GM12878 (cell line): ENCODE measurements around the gene IMMP2L. TPM values are rescaled to one million over a fixed set of nuclear protein-coding genes. Genes with fewer than 3 reads are reported as not detected.

ENCODE experiments used
- ATAC-seq: fragments of 200-7000 bp; cut with Tn5 transposase; 3 replicates; pipeline ENCODE4 v1.9.1; 2020; ENCODE audit warnings: mild to moderate bottlenecking, moderate library complexity
- BruUV-seq: library from RNA; stranded (reverse); fragments of 400-500 nt; replicated peaks from 2 replicates; lab custom pipeline; 2021; lab: Mats Ljungman, UMichigan
- CTCF ChIA-PET: fragments of 300-600 bp; sonication (Branson Sonifier 250); formaldehyde crosslinking; extraction: SDS; loops from one replicate; lab custom pipeline; 2021; ENCODE audit warnings: inconsistent platforms; lab: Yijun Ruan, JAX
- POLR2A ChIA-PET: fragments of 350-600 bp; formaldehyde crosslinking; extraction: SDS; loops from one replicate; lab custom pipeline; 2021; ENCODE audit warnings: inconsistent platforms; lab: Charles Lee
- RAD21 ChIA-PET: fragments of 300-600 bp; sonication (Branson Sonifier 250); formaldehyde crosslinking; loops from one replicate; lab custom pipeline; 2023; ENCODE audit warnings: antibody characterized with exemption; ENCODE audit not compliant: unreplicated experiment; lab: Charles Lee
- SMC1A ChIA-PET: fragments of 300-600 bp; sonication (Branson Sonifier 250); formaldehyde crosslinking; loops from one replicate; lab custom pipeline; 2023; ENCODE audit not compliant: unreplicated experiment, uncharacterized antibody; lab: Charles Lee
- DNase-seq: peaks from one replicate; pipeline ENCODE4 v3.0.0-alpha.2; 2011; ENCODE audit warnings: low read depth, low spot score
- FAIRE-seq: peaks from 3 replicates; lab custom pipeline; 2011; peaks lifted over from hg19 to GRCh38; lab: Jason Lieb, UNC
- H2AFZ ChIP-seq: 2 replicates; pipeline ENCODE4 v1.6.0; 2011; ENCODE audit warnings: low read depth, low read length, control low read depth; ENCODE audit not compliant: control insufficient read depth
- H3K27ac ChIP-seq: 2 replicates; pipeline ENCODE4 v1.5.1; 2011; ENCODE audit warnings: control low read depth; ENCODE audit not compliant: control insufficient read depth, insufficient read depth
- H3K27me3 ChIP-seq, 2 experiments: replicated peaks in 1 of 2; 2 replicates each; pipeline versions ENCODE4 v1.6.0 to v1.6.1; 2011; ENCODE audit warnings: low read length in 1 of 2; ENCODE audit not compliant: control insufficient read depth in 2 of 2, insufficient read depth in 2 of 2
- H3K36me3 ChIP-seq, 2 experiments: 2 replicates each; pipeline ENCODE4 v1.5.1; 2011; ENCODE audit warnings: low read length in 1 of 2; ENCODE audit not compliant: control insufficient read depth in 2 of 2, insufficient read depth in 2 of 2
- H3K4me1 ChIP-seq: 2 replicates; pipeline ENCODE4 v1.6.1; 2011; ENCODE audit warnings: mild to moderate bottlenecking, low read length, moderate library complexity, mixed read lengths; ENCODE audit not compliant: control insufficient read depth, insufficient read depth
- H3K4me2 ChIP-seq: 2 replicates; pipeline ENCODE4 v1.6.0; 2011; ENCODE audit warnings: control low read depth; ENCODE audit not compliant: control insufficient read depth, insufficient read depth
- H3K4me3 ChIP-seq: fragments of 200-600 bp; sonication (generic); 2 replicates; pipeline ENCODE4 v1.5.1; 2016
- H3K79me2 ChIP-seq: 2 replicates; pipeline ENCODE4 v1.6.0; 2011; ENCODE audit warnings: low read length; ENCODE audit not compliant: control insufficient read depth, insufficient read depth
- H3K9ac ChIP-seq: 2 replicates; pipeline ENCODE4 v1.8.0; 2011; ENCODE audit warnings: low read length, control low read depth, mixed read lengths; ENCODE audit not compliant: control insufficient read depth, insufficient read depth
- H3K9me3 ChIP-seq: replicated peaks from 3 replicates; pipeline ENCODE4 v1.5.1; 2011; ENCODE audit warnings: mild to moderate bottlenecking, low read length; ENCODE audit not compliant: control insufficient read depth, insufficient read depth
- H4K20me1 ChIP-seq: 2 replicates; pipeline ENCODE4 v1.6.0; 2011; ENCODE audit not compliant: control insufficient read depth, insufficient read depth
- ATF2 ChIP-seq: IDR thresholded peaks from 2 replicates; pipeline ENCODE4 v1.6.1; 2012; ENCODE audit warnings: low read length, inconsistent platforms
- ATF7 ChIP-seq: fragments of 450-650 bp; IDR thresholded peaks from 2 replicates; pipeline ENCODE4 v1.6.1; 2016; ENCODE audit warnings: low read depth, mild to moderate bottlenecking
- BCL11A ChIP-seq: IDR thresholded peaks from 2 replicates; pipeline ENCODE4 v1.6.1; 2011; ENCODE audit warnings: low read depth, low read length
- BHLHE40 ChIP-seq, 2 experiments: fragments of 450-650 bp in 1 of 2; IDR thresholded peaks; 2 replicates each; pipeline ENCODE4 v1.6.1; 2011 to 2017; ENCODE audit warnings: low read depth in 2 of 2, borderline replicate concordance in 1 of 2, improper control_type of control experiment in 1 of 2, low read length in 1 of 2, mild to moderate bottlenecking in 1 of 2
- CHD1 ChIP-seq: IDR thresholded peaks from 2 replicates; pipeline ENCODE4 v1.6.1; 2012; ENCODE audit warnings: low read depth, low read length, improper control_type of control experiment
- ETV6 ChIP-seq, 2 experiments: fragments of 450-650 bp in 1 of 2; IDR thresholded peaks in 1 of 2; conservative IDR thresholded peaks in 1 of 2; 2 replicates each; pipeline ENCODE4 v1.6.1; 2014; ENCODE audit warnings: antibody characterized with exemption in 1 of 2, borderline replicate concordance in 1 of 2, low read depth in 1 of 2, mild to moderate bottlenecking in 1 of 2, moderate library complexity in 1 of 2
- IRF5 ChIP-seq: fragments of 450-650 bp; IDR thresholded peaks from 2 replicates; pipeline ENCODE4 v1.6.1; 2017; ENCODE audit warnings: borderline replicate concordance
- PML ChIP-seq: IDR thresholded peaks from 2 replicates; pipeline ENCODE4 v1.6.1; 2012; ENCODE audit warnings: low read length, inconsistent platforms
- POLR2AphosphoS2 ChIP-seq: IDR thresholded peaks from 2 replicates; pipeline ENCODE4 v1.6.1; 2011; ENCODE audit warnings: low read depth, mild to moderate bottlenecking, low read length, improper control_type of control experiment, moderate library complexity
- POLR2AphosphoS5 ChIP-seq: IDR thresholded peaks from 2 replicates; pipeline ENCODE4 v1.6.1; 2011; ENCODE audit warnings: mild to moderate bottlenecking, low read length, inconsistent platforms
- RAD51 ChIP-seq: fragments of 450-650 bp; IDR thresholded peaks from 2 replicates; pipeline ENCODE4 v1.6.1; 2016; ENCODE audit warnings: moderate library complexity, mild to moderate bottlenecking, inconsistent platforms
- SMAD1 ChIP-seq: fragments of 450-650 bp; IDR thresholded peaks from 2 replicates; pipeline ENCODE4 v1.6.1; 2018; ENCODE audit warnings: mild to moderate bottlenecking, low read depth; ENCODE audit not compliant: partially characterized antibody
- SMARCA5 ChIP-seq: fragments of 450-650 bp; IDR thresholded peaks from 2 replicates; pipeline ENCODE4 v1.6.1; 2017; ENCODE audit warnings: mild to moderate bottlenecking
- SREBF1 ChIP-seq: IDR thresholded peaks from 2 replicates; pipeline ENCODE4 v1.6.1; 2012; ENCODE audit warnings: mild to moderate bottlenecking, low read length
- STAT3 ChIP-seq: IDR thresholded peaks from 2 replicates; pipeline ENCODE4 v1.6.1; 2011; ENCODE audit warnings: low read depth, low read length, improper control_type of control experiment
- TARDBP ChIP-seq: IDR thresholded peaks from 2 replicates; pipeline ENCODE4 v1.6.1; 2016; ENCODE audit warnings: borderline replicate concordance
- ZNF217 ChIP-seq: fragments of 450-650 bp; IDR thresholded peaks from 2 replicates; pipeline ENCODE4 v1.6.1; 2017; ENCODE audit warnings: antibody characterized with exemption, mild to moderate bottlenecking
- WGBS: methylation state at CpG from one replicate; pipeline ENCODE4 v1.1.6; 2016; ENCODE audit warnings: low lambda C conversion rate; ENCODE audit not compliant: insufficient replicate concordance, insufficient coverage; ENCODE audit errors: missing lambda C conversion rate; 5-methylcytosine and 5-hydroxymethylcytosine counted together
- in situ Hi-C: fragments of 300-500 bp; cut with MboI; formaldehyde crosslinking; loops from 9 replicates; pipeline ENCODE4 v1.14.3; 2018; ENCODE audit warnings: mixed read lengths
- intact Hi-C: fragments of 100-400 bp; cut with micrococcal nuclease; formaldehyde crosslinking; loops from one replicate; pipeline ENCODE4 v1.14.2; 2022; ENCODE audit not compliant: unreplicated experiment
- polyA plus RNA-seq, 11 experiments: library from polyadenylated mRNA; depleted of rRNA in 4 of 11; unstranded in 6 of 11; stranded (reverse) in 5 of 11; fragments of >200 nt; fragmentation: Nextera tagmentation in 4 of 11; fragmentation: Illumina TruSeq in 1 of 11; extraction: Ambion mirVana in 4 of 11; extraction: Trizol in 1 of 11; gene quantifications; 1 replicate in 1 of 11; 2 replicates in 10 of 11; pipeline versions ENCODE4 v1.2.1 to v1.2.3, GENCODE V29; 2011 to 2016; ENCODE audit warnings: inconsistent platforms in 2 of 11, missing spikeins in 2 of 11, low read depth in 1 of 11
- total RNA-seq, 4 experiments: library from RNA; depleted of rRNA in 3 of 4; stranded (reverse); fragments of >200 nt in 3 of 4; fragmentation: Illumina TruSeq in 1 of 4; extraction: Trizol in 1 of 4; gene quantifications; 2 replicates each; pipeline versions ENCODE4 v1.2.1 to v1.2.3, GENCODE V29; 2013 to 2021

Gene IMMP2L
- total and polyA plus RNA-seq, 10 of the 15 experiments (the other 5 are each of a cell fraction or from before 2014, with no cell fraction given) = 12.6 to 46.3 (median 19.6) TPM

GRCh38 chr7:110830778-110831177, 731.5 kb downstream of the IMMP2L start:
- SMC1A ChIA-PET = interaction anchor here (0.9 kb wide), 1 partner anchor 11 kb away, joined by 3 read pairs; no protein-coding TSS in a partner anchor
- DNase-seq = no peak
- ATAC-seq = no peak

More at GRCh38 chr7:110830778-110831177, 731.5 kb downstream of the IMMP2L start:
- intact Hi-C loops = no loop called here
- no peak overlapping the region for H3K27ac ChIP-seq
- no peaks in the 10 kb centered on the region for H4K20me1 ChIP-seq
- H3K36me3 ChIP-seq = no peaks in the 10 kb centered on the region
- CTCF ChIA-PET = interaction anchor here (0.6 kb wide), 1 partner anchor 13 kb away, joined by 3 read pairs; no protein-coding TSS in a partner anchor
- no peak overlapping the region for H2AFZ ChIP-seq
- POLR2A ChIA-PET = no interaction called here
- H3K4me1 ChIP-seq = no peaks in the 10 kb centered on the region
- FAIRE-seq = no peak
- TF ChIP-seq ZNF217 (no peak), STAT3 (no peak), RAD51 (no peak), ETV6 (conservative IDR thresholded peaks at IDR 0.05 in 1 of 2, IDR thresholded peaks at IDR 0.05 in 1 of 2; ENCODE audit: borderline replicate concordance in 1 of 2, low read depth in 1 of 2) (no peak), ATF7 (no peak), CHD1 (no peak), SMARCA5 (no peak), POLR2AphosphoS5 (no peak), BCL11A (no peak), PML (no peak), ATF2 (no peak), BHLHE40 (IDR thresholded peaks at IDR 0.05; ENCODE audit: borderline replicate concordance in 1 of 2, low read depth in 2 of 2, low read length in 1 of 2) (no peak), SMAD1 (no peak), POLR2AphosphoS2 (no peak), SREBF1 (no peak), IRF5 (no peak), TARDBP (no peak)
- in situ Hi-C loops = no loop called here
- RAD21 ChIA-PET = no interaction called here
- no peak overlapping the region for H3K9ac ChIP-seq
- WGBS = 18% methylated on average over 5 of the region's 5 CpGs
- H3K4me3 ChIP-seq = no peak overlapping the region
- BruUV-seq = no TSS peak
- no peak overlapping the region for H3K4me2 ChIP-seq
- H3K79me2 ChIP-seq = no peaks in the 10 kb centered on the region
- H3K9me3 ChIP-seq = no peaks in the 10 kb centered on the region
- no peaks in the 10 kb centered on the region for H3K27me3 ChIP-seq
